ENCODE data around the gene SATB1.

DNA sequence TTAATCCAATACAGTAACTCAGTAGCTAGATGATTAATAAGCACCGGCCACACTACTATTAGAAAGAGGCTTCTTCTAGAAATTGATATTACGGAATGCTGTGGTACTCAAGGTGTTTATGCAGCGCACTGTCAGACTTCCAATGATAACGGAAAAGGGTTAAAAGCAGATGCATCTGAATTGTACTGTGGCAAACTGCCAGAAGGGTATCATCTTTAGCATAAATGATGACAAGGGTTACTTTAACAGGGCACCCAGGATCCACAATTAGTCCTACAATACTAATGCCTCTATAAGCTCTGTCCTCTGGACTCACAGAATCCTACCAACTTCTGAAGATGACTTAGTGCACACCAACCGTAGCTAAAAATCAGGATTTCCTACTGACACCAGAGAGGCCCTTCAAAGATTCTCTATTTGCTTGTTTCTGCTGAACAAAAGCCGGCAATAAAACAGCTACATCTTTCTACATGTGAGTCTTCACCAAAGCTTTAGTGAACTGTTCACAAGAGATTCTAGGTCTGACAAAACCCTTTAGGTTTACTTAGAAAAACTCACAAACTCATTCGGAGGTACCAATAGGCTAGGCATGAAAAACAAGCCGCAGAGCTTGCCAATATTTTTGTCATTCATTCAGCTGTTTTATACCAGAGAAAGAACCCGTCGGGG is 7.1 kb downstream of the SATB1 start:
- TF ChIP-seq, protein P1, sequence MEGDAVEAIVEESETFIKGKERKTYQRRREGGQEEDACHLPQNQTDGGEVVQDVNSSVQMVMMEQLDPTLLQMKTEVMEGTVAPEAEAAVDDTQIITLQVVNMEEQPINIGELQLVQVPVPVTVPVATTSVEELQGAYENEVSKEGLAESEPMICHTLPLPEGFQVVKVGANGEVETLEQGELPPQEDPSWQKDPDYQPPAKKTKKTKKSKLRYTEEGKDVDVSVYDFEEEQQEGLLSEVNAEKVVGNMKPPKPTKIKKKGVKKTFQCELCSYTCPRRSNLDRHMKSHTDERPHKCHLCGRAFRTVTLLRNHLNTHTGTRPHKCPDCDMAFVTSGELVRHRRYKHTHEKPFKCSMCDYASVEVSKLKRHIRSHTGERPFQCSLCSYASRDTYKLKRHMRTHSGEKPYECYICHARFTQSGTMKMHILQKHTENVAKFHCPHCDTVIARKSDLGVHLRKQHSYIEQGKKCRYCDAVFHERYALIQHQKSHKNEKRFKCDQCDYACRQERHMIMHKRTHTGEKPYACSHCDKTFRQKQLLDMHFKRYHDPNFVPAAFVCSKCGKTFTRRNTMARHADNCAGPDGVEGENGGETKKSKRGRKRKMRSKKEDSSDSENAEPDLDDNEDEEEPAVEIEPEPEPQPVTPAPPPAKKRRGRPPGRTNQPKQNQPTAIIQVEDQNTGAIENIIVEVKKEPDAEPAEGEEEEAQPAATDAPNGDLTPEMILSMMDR (IDR thresholded peaks at IDR 0.05; ENCODE audit: control extremely low read depth in 1 of 3, insufficient read depth in 1 of 3, low read depth in 1 of 3, low read length in 3 of 3): no peak
- no peak for TF ChIP-seq YY1 (IDR thresholded peaks at IDR 0.05; ENCODE audit: low read depth, low read length)
- TF ChIP-seq POLR2A (IDR thresholded peaks at IDR 0.05; ENCODE audit: control extremely low read depth in 1 of 2, low read depth in 2 of 2, low read length in 2 of 2): no peak
- no peak for TF ChIP-seq SIRT6 (IDR thresholded peaks at IDR 0.05; ENCODE audit: low read length)
- no peak for TF ChIP-seq PHF8 (conservative IDR thresholded peaks at IDR 0.05; ENCODE audit: low read depth, low read length)
- no peak for TF ChIP-seq FOSL1 (IDR thresholded peaks at IDR 0.05; ENCODE audit: insufficient read depth, low read depth, low read length)
- TF ChIP-seq JUND (IDR thresholded peaks at IDR 0.05; ENCODE audit: low read length): no peak
- TF ChIP-seq EP300 (IDR thresholded peaks at IDR 0.05; ENCODE audit: borderline replicate concordance in 1 of 2, low read depth in 2 of 2, low read length in 2 of 2): no peak

Measured in H1 (cell line).